Prostate gland (tissue), 2 donors: ENCODE results near the gene CMPK2.

Experiments
- CTCF ChIP-seq, 4 experiments: fragments of 200-600 bp in 2 of 4; fragments of 450-650 bp in 2 of 4; sonication (generic) in 2 of 4; IDR thresholded peaks; 1 replicate in 3 of 4; 2 replicates in 1 of 4; pipeline ENCODE4 v1.5.1; 2016 to 2019; ENCODE audit warnings: antibody characterized with exemption in 4 of 4, mild to moderate bottlenecking in 2 of 4, moderate library complexity in 2 of 4
- POLR2AphosphoS5 ChIP-seq: sonication (generic); formaldehyde crosslinking; IDR thresholded peaks from one replicate; pipeline ENCODE4 v1.6.1; 2017; ENCODE audit warnings: antibody characterized with exemption

GRCh38 chr2:6806604-6807003, 59.1 kb downstream of the CMPK2 start:
- TF ChIP-seq CTCF (IDR thresholded peaks at IDR 0.05), result no peak
- no peak for TF ChIP-seq POLR2AphosphoS5
